ENCODE results near the gene PAX8. TPM values are rescaled to one million over a fixed set of nuclear protein-coding genes. Genes with fewer than 3 reads are reported as not detected.

The PAX8 gene
- total RNA-seq, 2 experiments from 2014 or later = 0.36 to 0.52 TPM

- TF ChIP-seq, protein P1, sequence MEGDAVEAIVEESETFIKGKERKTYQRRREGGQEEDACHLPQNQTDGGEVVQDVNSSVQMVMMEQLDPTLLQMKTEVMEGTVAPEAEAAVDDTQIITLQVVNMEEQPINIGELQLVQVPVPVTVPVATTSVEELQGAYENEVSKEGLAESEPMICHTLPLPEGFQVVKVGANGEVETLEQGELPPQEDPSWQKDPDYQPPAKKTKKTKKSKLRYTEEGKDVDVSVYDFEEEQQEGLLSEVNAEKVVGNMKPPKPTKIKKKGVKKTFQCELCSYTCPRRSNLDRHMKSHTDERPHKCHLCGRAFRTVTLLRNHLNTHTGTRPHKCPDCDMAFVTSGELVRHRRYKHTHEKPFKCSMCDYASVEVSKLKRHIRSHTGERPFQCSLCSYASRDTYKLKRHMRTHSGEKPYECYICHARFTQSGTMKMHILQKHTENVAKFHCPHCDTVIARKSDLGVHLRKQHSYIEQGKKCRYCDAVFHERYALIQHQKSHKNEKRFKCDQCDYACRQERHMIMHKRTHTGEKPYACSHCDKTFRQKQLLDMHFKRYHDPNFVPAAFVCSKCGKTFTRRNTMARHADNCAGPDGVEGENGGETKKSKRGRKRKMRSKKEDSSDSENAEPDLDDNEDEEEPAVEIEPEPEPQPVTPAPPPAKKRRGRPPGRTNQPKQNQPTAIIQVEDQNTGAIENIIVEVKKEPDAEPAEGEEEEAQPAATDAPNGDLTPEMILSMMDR (IDR thresholded peaks at IDR 0.05) = no peak
- ChIA-PET CTCF (interaction anchor here (0.6 to 3.5 kb wide), 14 partner anchors 17 to 573 kb away, joined by 3 to 41 read pairs (median 6); partner anchors contain the start of gene PSD4), POLR2A (interaction anchor here (0.9 to 4.0 kb wide), 7 partner anchors 17 to 65 kb away, joined by 3 to 31 read pairs (median 3); partner anchors contain the start of gene PSD4)
- intact Hi-C loops (cut with DNase I, micrococcal nuclease) = loop anchor here in 1 of 2 experiments (5.0 kb wide), 1 partner anchor 116 kb away; no protein-coding TSS in a partner anchor
- no peak overlapping the region for H3K4me3 ChIP-seq (ENCODE audit: low read length)
- H3K36me3 ChIP-seq (ENCODE audit: insufficient read depth, low read length) = peaks cover 92% of the 10 kb centered on the region
- Mint-ChIP-seq H3K27me3 (no peaks in the 10 kb centered on the region), H3K36me3 (ENCODE audit: low read depth) (peaks cover 88% of the 10 kb centered on the region), H3K9me3 (no peaks in the 10 kb centered on the region), H3K4me1 (ENCODE audit: low read depth) (peaks cover 3% of the 10 kb centered on the region), H3K4me3 (no peak overlapping the region), H3K27ac (no peak overlapping the region)
- ATAC-seq (ENCODE audit: poor library complexity) = no peak
- H3K4me1 ChIP-seq (ENCODE audit: insufficient read depth, low read length) = peaks cover 4% of the 10 kb centered on the region
- no peaks in the 10 kb centered on the region for H3K27me3 ChIP-seq (ENCODE audit: control insufficient read depth in 1 of 2, insufficient read depth in 2 of 2, low read length in 2 of 2)
- H3K27ac ChIP-seq (ENCODE audit: low read depth in 1 of 2, low read length in 2 of 2) = no peak overlapping the region
- peaks cover 0 to 3% of the 10 kb centered on the region in 2 experiments for H3K9me3 ChIP-seq (ENCODE audit: control insufficient read depth in 1 of 2, insufficient read depth in 1 of 2, low read length in 2 of 2)
- no peak for DNase-seq
These were observed 80.5 kb downstream of the PAX8 start for GRCh38 chr2:113198048-113198789.

GRCh38 chr2:113197347-113198047, 81.2 kb downstream of the PAX8 start:
- CTCF ChIA-PET = interaction anchor here (3.5 kb wide), 1 partner anchor 59 kb away, joined by 41 read pairs; no protein-coding TSS in a partner anchor
- Mint-ChIP-seq H3K4me3 (no peak overlapping the region), H3K36me3 (ENCODE audit: low read depth) (peaks cover 88% of the 10 kb centered on the region), H3K27me3 (no peaks in the 10 kb centered on the region), H3K27ac (peak overlapping the region; percentile 21), H3K9me3 (no peaks in the 10 kb centered on the region), H3K4me1 (ENCODE audit: low read depth) (no peaks in the 10 kb centered on the region)
- TF ChIP-seq, protein P1 (IDR thresholded peaks at IDR 0.05) = no peak
- intact Hi-C loops (cut with DNase I, micrococcal nuclease) = loop anchor here in 1 of 2 experiments (5.0 kb wide), 1 partner anchor 115 kb away; no protein-coding TSS in a partner anchor
- peaks cover 93% of the 10 kb centered on the region for H3K36me3 ChIP-seq (ENCODE audit: insufficient read depth, low read length)
- peaks cover 4% of the 10 kb centered on the region for H3K4me1 ChIP-seq (ENCODE audit: insufficient read depth, low read length)
- peak overlapping the region in 1 of 2 donors; percentile 10 for H3K27ac ChIP-seq (ENCODE audit: low read depth in 1 of 2, low read length in 2 of 2)
- peaks cover 0 to 3% of the 10 kb centered on the region in 2 experiments for H3K9me3 ChIP-seq (ENCODE audit: control insufficient read depth in 1 of 2, insufficient read depth in 1 of 2, low read length in 2 of 2)
- POLR2A ChIA-PET = interaction anchor here (0.8 to 4.0 kb wide), 3 partner anchors 17 to 59 kb away, joined by 3 to 31 read pairs (median 4); partner anchors contain the start of gene PSD4
- no peak overlapping the region for H3K4me3 ChIP-seq (ENCODE audit: low read length)
- DNase-seq (no peak), ATAC-seq (ENCODE audit: poor library complexity) (no peak)
- H3K27me3 ChIP-seq (ENCODE audit: control insufficient read depth in 1 of 2, insufficient read depth in 2 of 2, low read length in 2 of 2) = no peaks in the 10 kb centered on the region

DNA sequence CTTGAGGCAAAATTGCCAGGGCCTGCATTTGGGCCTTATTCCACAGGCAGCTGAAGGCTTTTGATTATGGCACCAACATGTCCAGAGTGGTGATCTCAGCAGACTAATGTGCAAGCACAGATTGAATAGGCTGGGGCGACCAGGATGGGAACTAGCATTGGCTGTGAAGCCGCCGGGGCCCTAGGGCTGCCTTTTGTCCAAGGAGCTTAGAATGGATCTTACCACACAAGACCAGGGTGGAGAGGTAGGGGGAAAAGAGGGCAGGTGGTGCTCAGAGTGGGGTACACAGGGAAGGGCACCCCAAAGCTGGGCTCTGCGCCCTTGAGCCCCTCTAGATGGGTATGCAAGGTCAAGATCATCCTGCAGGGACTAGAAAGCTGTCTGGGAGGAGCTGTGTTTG, 81.9 kb downstream of the PAX8 start:
- DNase-seq (no peak), ATAC-seq (ENCODE audit: poor library complexity) (no peak)
- Histone ChIP-seq H3K27ac (ENCODE audit: low read depth in 1 of 2, low read length in 2 of 2) (no peak overlapping the region), H3K36me3 (ENCODE audit: insufficient read depth, low read length) (peaks cover 93% of the 10 kb centered on the region), H3K4me3 (ENCODE audit: low read length) (no peak overlapping the region), H3K4me1 (ENCODE audit: insufficient read depth, low read length) (peaks cover 4% of the 10 kb centered on the region), H3K27me3 (ENCODE audit: control insufficient read depth in 1 of 2, insufficient read depth in 2 of 2, low read length in 2 of 2) (no peaks in the 10 kb centered on the region), H3K9me3 (ENCODE audit: control insufficient read depth in 1 of 2, insufficient read depth in 1 of 2, low read length in 2 of 2) (peaks cover 0 to 3% of the 10 kb centered on the region in 2 experiments)
- ChIA-PET CTCF (no interaction called here), POLR2A (interaction anchor here (0.7 to 4.0 kb wide), 4 partner anchors 16 to 58 kb away, joined by 3 to 31 read pairs (median 4); partner anchors contain the start of gene PSD4)
- TF ChIP-seq, protein P1 (IDR thresholded peaks at IDR 0.05) = no peak
- no peaks in the 10 kb centered on the region for H3K9me3 Mint-ChIP-seq
- intact Hi-C loops (cut with DNase I, micrococcal nuclease) = loop anchor here in 1 of 2 experiments (5.0 kb wide), 1 partner anchor 115 kb away; no protein-coding TSS in a partner anchor
- peaks cover 84% of the 10 kb centered on the region for H3K36me3 Mint-ChIP-seq (ENCODE audit: low read depth)
- no peak overlapping the region for H3K4me3 Mint-ChIP-seq
- peak overlapping the region; percentile 21 for H3K27ac Mint-ChIP-seq
- H3K27me3 Mint-ChIP-seq = no peaks in the 10 kb centered on the region
- H3K4me1 Mint-ChIP-seq (ENCODE audit: low read depth) = no peaks in the 10 kb centered on the region
